Endodermal cell (in vitro differentiated cells): ENCODE measurements around the gene ZFAND2A. TPM values are rescaled to one million over a fixed set of nuclear protein-coding genes. Genes with fewer than 3 reads are reported as not detected.
"Not testable (repeated sequence)": the region's sequence is repeated elsewhere in the genome, so short reads cannot be mapped to it uniquely, and the experiment has no call there.

ENCODE experiments used
- DNase-seq: peaks from one replicate; pipeline ENCODE4 v3.0.0-alpha.2; 2017
- H3K27ac ChIP-seq: 2 replicates; pipeline ENCODE4 v1.5.1; 2013; ENCODE audit warnings: mild to moderate bottlenecking, low read depth, low read length, moderate library complexity
- H3K27me3 ChIP-seq: 2 replicates; pipeline ENCODE4 v1.6.1; 2013; ENCODE audit warnings: mild to moderate bottlenecking, low read length, moderate library complexity; ENCODE audit not compliant: insufficient read depth, control insufficient read depth, poor library complexity, severe bottlenecking
- H3K36me3 ChIP-seq: 2 replicates; pipeline ENCODE4 v1.7.0; 2013; ENCODE audit warnings: mild to moderate bottlenecking, low read length, moderate library complexity; ENCODE audit not compliant: control insufficient read depth, insufficient read depth
- H3K4me1 ChIP-seq: one replicate; pipeline ENCODE4 v1.7.0; 2013; ENCODE audit warnings: low read length; ENCODE audit not compliant: control insufficient read depth, insufficient read depth
- H3K4me3 ChIP-seq: 2 replicates; pipeline ENCODE4 v1.5.1; 2013; ENCODE audit warnings: mild to moderate bottlenecking, low read length, moderate library complexity
- H3K9ac ChIP-seq: 2 replicates; pipeline ENCODE4 v1.6.1; 2013; ENCODE audit warnings: mild to moderate bottlenecking, low read length, moderate library complexity; ENCODE audit not compliant: poor library complexity, severe bottlenecking; ENCODE audit errors: extremely low read depth
- H3K9me3 ChIP-seq: 2 replicates; pipeline ENCODE4 v1.6.1; 2013; ENCODE audit warnings: mild to moderate bottlenecking, low read length, moderate library complexity; ENCODE audit not compliant: control insufficient read depth
- H3K27ac Mint-ChIP-seq: 2 replicates; pipeline ENCODE4 v1.8.0; 2020; ENCODE audit warnings: mixed read lengths
- H3K27me3 Mint-ChIP-seq: 2 replicates; pipeline ENCODE4 v1.8.0; 2021; ENCODE audit warnings: mild to moderate bottlenecking, mixed read lengths; ENCODE audit not compliant: insufficient read depth
- H3K36me3 Mint-ChIP-seq: 2 replicates; pipeline ENCODE4 v1.8.0; 2020; ENCODE audit warnings: low read depth, mixed read lengths
- H3K4me1 Mint-ChIP-seq: 2 replicates; pipeline ENCODE4 v1.8.0; 2020; ENCODE audit warnings: mixed read lengths
- H3K4me3 Mint-ChIP-seq: 2 replicates; pipeline ENCODE4 v1.8.0; 2020; ENCODE audit warnings: mild to moderate bottlenecking, moderate library complexity, mixed read lengths
- H3K9me3 Mint-ChIP-seq: 2 replicates; pipeline ENCODE4 v1.8.0; 2020; ENCODE audit warnings: mild to moderate bottlenecking, mixed read lengths
- CTCF ChIP-seq: fragments of 200-600 bp; sonication (generic); conservative IDR thresholded peaks from 2 replicates; pipeline ENCODE4 v1.5.0; 2021; ENCODE audit warnings: antibody characterized with exemption, mild to moderate bottlenecking
- WGBS, 2 experiments: methylation state at CpG; one replicate each; pipeline versions ENCODE4 v1.1.5 to v1.1.7; 2013; ENCODE audit warnings: missing lambda C conversion rate in 2 of 2, mixed read lengths in 1 of 2; ENCODE audit not compliant: insufficient coverage in 1 of 2, insufficient read length in 1 of 2; 5-methylcytosine and 5-hydroxymethylcytosine counted together
- total RNA-seq, 2 donors: library from RNA; stranded (reverse); fragmentation: NEBNext Ultra II Directional in 1 of 2; extraction: Animal tissue kit (Norgen Biotek cat#: 25700) in 1 of 2; gene quantifications; 2 replicates in 1 of 2; 3 replicates in 1 of 2; pipeline ENCODE4 v1.2.1, GENCODE V29; 2021

Gene ZFAND2A
- total RNA-seq, 2 donors from 2014 or later, result 14.9 to 17.1 TPM

GRCh38 chr7:1151156-1151555, 8.8 kb downstream of the ZFAND2A start:
- H3K4me3 ChIP-seq, result no peak overlapping the region
- no peak for DNase-seq
- H3K36me3 Mint-ChIP-seq, result peaks cover 33% of the 10 kb centered on the region
- H3K36me3 ChIP-seq, result peaks cover 45% of the 10 kb centered on the region
- no peak overlapping the region for H3K27ac ChIP-seq
- H3K4me1 ChIP-seq, result no peaks in the 10 kb centered on the region
- no peaks in the 10 kb centered on the region for H3K27me3 Mint-ChIP-seq
- TF ChIP-seq CTCF, result no peak
- H3K4me1 Mint-ChIP-seq, result no peaks in the 10 kb centered on the region
- H3K9me3 Mint-ChIP-seq, result no peaks in the 10 kb centered on the region
- H3K9ac ChIP-seq, result no peak overlapping the region
- H3K4me3 Mint-ChIP-seq, result no peak overlapping the region
- H3K27ac Mint-ChIP-seq, result no peak overlapping the region
- H3K27me3 ChIP-seq, result no peaks in the 10 kb centered on the region
- WGBS, 2 experiments, result 93 to 100% methylated on average over 6 to 13 of the region's 13 CpGs
- no peaks in the 10 kb centered on the region for H3K9me3 ChIP-seq

GRCh38 chr7:1150400-1151002, 9.5 kb downstream of the ZFAND2A start:
- Histone ChIP-seq H3K9me3 (no peaks in the 10 kb centered on the region), H3K4me1 (no peaks in the 10 kb centered on the region), H3K36me3 (peaks cover 41% of the 10 kb centered on the region), H3K4me3 (no peak overlapping the region), H3K9ac (no peak overlapping the region), H3K27me3 (no peaks in the 10 kb centered on the region), H3K27ac (no peak overlapping the region)
- Mint-ChIP-seq H3K9me3 (no peaks in the 10 kb centered on the region), H3K4me1 (no peaks in the 10 kb centered on the region), H3K27ac (peak overlapping the region; percentile 26), H3K4me3 (no peak overlapping the region), H3K36me3 (peaks cover 30% of the 10 kb centered on the region), H3K27me3 (no peaks in the 10 kb centered on the region)
- no peak for DNase-seq
- no peak for TF ChIP-seq CTCF
- 93 to 96% methylated on average over 9 of the region's 9 CpGs for WGBS, 2 experiments

GRCh38 chr7:1149351-1149794, 10.6 kb downstream of the ZFAND2A start:
- WGBS, 2 experiments, result 95 to 96% methylated on average over 20 of the region's 20 CpGs
- TF ChIP-seq CTCF, result no peak
- Histone ChIP-seq H3K9me3 (no peaks in the 10 kb centered on the region), H3K27me3 (no peaks in the 10 kb centered on the region), H3K9ac (no peak overlapping the region), H3K4me3 (no peak overlapping the region), H3K27ac (no peak overlapping the region), H3K4me1 (no peaks in the 10 kb centered on the region), H3K36me3 (peaks cover 30% of the 10 kb centered on the region)
- Mint-ChIP-seq H3K4me3 (no peak overlapping the region), H3K9me3 (no peaks in the 10 kb centered on the region), H3K36me3 (peaks cover 21% of the 10 kb centered on the region), H3K27ac (no peak overlapping the region), H3K27me3 (no peaks in the 10 kb centered on the region), H3K4me1 (no peaks in the 10 kb centered on the region)
- DNase-seq, result no peak

GRCh38 chr7:1147873-1148272, 12.1 kb downstream of the ZFAND2A start:
- not testable (repeated sequence) for DNase-seq, H3K27me3 Mint-ChIP-seq
- WGBS, 2 experiments, result 96 to 98% methylated on average over 7 to 8 of the region's 12 CpGs

More at GRCh38 chr7:1147873-1148272, 12.1 kb downstream of the ZFAND2A start:
- not testable (repeated sequence) for H3K9me3 ChIP-seq, H3K9me3 Mint-ChIP-seq, H3K27ac ChIP-seq, H3K4me3 Mint-ChIP-seq, H3K9ac ChIP-seq, H3K27me3 ChIP-seq, H3K27ac Mint-ChIP-seq, H3K4me3 ChIP-seq, H3K4me1 Mint-ChIP-seq, H3K4me1 ChIP-seq
- peaks cover 11% of the 10 kb centered on the region for H3K36me3 Mint-ChIP-seq
- peaks cover 16% of the 10 kb centered on the region for H3K36me3 ChIP-seq
